ENCODE results near the gene EPB41L4A.
A peak's percentile ranks its signal among the peaks of the same experiment; 100 is the strongest.
"Not testable (repeated sequence)": the region's sequence is repeated elsewhere in the genome, so short reads cannot be mapped to it uniquely, and the experiment has no call there.

The EPB41L4A gene

DNA sequence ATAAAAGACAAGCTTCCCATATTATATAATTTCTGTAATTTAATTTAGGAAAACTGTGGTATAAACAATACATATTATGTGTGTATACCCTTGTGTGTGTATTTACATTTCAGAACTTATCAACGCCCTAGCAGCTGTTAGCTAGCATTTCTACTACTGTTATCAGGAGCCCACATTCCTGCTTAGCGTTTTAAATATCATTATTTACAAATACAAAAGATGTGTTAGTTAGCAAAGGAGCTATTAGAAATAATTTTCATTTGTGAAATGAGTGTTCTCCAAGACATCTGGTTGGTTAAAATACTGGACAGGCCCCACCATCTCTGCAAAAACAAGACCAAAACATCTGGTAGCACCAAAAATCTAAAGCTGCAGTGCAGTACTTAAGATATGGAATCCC, 48.0 kb downstream of the EPB41L4A start:
- no peak overlapping the region for H3K27ac ChIP-seq
- TF ChIP-seq, protein P1, sequence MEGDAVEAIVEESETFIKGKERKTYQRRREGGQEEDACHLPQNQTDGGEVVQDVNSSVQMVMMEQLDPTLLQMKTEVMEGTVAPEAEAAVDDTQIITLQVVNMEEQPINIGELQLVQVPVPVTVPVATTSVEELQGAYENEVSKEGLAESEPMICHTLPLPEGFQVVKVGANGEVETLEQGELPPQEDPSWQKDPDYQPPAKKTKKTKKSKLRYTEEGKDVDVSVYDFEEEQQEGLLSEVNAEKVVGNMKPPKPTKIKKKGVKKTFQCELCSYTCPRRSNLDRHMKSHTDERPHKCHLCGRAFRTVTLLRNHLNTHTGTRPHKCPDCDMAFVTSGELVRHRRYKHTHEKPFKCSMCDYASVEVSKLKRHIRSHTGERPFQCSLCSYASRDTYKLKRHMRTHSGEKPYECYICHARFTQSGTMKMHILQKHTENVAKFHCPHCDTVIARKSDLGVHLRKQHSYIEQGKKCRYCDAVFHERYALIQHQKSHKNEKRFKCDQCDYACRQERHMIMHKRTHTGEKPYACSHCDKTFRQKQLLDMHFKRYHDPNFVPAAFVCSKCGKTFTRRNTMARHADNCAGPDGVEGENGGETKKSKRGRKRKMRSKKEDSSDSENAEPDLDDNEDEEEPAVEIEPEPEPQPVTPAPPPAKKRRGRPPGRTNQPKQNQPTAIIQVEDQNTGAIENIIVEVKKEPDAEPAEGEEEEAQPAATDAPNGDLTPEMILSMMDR (conservative IDR thresholded peaks at IDR 0.05) = no peak

DNA sequence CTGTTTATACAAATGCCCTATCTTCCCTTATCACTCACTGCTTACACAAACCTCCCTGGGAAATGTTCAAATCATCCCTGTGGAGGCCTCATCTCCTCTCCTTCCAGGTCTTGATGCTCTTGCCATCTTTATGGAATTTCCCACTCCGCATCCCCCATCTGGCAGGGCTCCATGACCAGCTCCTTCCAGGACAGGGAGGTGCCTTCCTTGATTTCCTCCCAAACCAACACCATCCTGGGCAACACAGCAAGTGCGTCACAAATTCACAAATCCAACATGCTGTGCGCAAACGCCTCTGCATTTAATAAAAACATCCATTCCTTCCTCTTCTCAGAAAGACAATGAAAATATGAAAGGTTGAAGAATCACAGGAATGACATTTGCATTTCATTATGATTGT, 51.7 kb downstream of the EPB41L4A start:
- H3K27ac ChIP-seq = no peak overlapping the region
- TF ChIP-seq, protein P1 (conservative IDR thresholded peaks at IDR 0.05) = no peak

DNA sequence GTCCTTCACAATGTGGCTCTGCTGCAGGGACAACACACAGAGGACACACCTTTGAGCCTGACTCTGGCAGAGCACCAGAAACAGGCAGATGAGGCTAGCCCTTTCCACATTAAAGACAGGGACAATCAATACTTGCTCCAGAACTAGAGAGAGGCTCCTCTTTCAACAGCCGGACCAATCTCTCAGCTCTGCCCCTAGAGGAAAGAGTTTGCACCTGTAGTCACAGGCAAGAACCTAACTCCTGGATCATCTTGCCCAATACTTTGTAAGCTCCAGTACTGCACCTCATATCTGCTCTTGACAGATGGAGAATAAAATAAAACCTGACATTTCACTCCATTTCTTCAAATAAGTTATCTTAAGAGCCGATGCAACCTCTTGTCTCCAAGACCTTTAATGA, 52.1 kb downstream of the EPB41L4A start:
- TF ChIP-seq, protein P1 (conservative IDR thresholded peaks at IDR 0.05) = peak; percentile 57
- no peak overlapping the region for H3K27ac ChIP-seq

DNA sequence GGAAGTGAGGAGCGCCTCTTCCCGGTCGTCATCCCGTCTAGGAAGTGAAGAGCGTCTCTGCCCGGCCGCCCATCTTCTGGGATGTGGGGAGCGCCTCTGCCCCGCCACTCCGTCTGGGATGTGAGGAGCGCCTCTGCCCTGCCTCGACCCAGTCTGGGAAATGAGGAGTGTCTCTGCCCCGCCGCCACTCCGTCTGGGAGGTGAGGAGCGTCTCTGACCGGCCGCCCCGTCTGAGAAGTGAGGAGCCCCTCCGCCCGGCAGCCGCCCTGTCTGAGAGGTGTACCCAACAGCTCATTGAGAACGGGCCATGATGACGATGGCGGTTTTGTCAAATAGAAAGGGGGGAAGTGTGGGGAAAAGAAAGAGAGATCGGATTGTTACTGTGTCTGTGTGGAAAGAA, 58.3 kb downstream of the EPB41L4A start:
- not testable (repeated sequence) for H3K27ac ChIP-seq

DNA sequence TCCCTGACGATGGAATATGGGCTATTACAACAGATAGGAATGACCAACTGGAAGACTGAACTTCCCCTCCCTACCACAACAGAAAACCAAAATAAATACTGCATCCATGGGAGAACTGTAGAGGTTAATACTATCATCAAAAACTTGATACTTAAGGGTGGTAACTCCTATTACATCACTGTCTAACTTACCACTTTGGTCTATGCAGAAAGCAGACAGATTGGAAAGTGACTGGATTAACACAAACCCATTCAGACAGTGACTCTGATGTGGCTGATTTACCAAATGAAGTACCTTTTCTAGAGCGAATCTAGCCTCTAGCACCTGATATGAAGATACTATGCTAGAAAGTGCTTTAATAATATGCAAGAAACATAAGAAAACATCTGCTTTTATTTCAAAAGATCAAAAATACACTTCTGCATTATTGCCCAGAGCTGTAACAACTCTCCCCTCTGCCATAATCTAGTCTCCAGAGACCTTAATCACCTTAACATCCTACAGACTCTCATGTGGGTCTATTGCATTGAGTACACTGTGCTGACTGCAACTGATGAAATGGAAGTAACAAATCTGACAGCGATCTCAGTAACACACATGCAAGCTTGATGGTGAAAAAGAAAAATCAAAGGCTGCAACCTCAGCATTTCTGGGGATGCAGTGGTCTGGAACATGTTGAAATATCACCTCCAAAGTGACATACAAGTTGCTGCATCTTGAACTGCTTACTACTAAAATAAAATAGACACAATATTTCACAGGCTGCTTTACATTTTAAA, 62.7 kb downstream of the EPB41L4A start:
- TF ChIP-seq, protein P1 (conservative IDR thresholded peaks at IDR 0.05) = no peak
- H3K27ac ChIP-seq = no peak overlapping the region

DNA sequence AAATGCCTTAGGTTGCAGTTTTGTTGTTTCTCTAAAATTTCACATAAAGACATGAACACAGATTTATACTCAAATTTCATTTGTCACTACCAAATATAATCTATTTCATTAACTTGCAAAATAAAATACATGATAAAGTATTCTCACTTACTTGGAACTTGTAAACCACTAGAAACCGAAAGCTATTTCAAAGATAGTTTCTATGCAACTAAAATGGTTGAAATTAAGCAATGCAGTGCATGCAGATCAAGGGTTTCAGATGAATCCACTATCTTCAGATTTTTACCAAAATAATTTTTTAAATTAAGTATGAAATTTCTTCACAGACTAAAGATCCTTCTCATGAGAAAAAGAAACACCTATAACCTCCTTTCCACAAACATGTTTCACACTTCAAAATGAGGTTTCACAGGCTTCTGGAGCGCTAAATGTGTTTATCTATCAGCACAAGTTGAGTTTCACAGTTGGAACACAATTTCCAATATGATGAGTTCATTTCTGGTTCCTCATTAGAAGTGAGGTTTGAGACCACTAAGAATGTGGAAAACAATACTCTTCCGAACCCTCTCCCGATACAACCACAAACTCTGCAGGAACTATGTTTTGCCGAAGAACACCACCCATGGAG, 63.9 kb downstream of the EPB41L4A start:
- TF ChIP-seq, protein P1 (conservative IDR thresholded peaks at IDR 0.05) = no peak
- no peak overlapping the region for H3K27ac ChIP-seq

DNA sequence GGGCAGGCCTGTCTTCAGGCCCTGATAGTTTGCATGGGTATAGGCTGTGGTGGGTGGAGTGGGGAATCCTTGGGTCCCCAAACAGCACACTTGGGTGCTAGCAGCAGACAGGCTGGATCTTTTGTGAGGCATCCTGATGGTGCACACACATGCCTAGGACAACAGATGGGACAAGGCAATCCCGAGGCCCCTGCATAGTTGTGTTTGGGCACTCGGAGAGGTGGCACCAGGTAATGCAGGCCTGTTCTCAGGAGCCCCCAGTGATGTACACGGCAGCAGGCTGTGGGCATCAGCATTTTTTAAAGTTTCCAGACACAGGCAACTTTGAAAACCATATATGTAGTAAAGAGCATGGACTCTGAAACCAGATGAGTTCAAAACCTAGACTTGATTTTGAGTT, 65.4 kb downstream of the EPB41L4A start:
- no peak overlapping the region for H3K27ac ChIP-seq
- TF ChIP-seq, protein P1 (conservative IDR thresholded peaks at IDR 0.05) = no peak

DNA sequence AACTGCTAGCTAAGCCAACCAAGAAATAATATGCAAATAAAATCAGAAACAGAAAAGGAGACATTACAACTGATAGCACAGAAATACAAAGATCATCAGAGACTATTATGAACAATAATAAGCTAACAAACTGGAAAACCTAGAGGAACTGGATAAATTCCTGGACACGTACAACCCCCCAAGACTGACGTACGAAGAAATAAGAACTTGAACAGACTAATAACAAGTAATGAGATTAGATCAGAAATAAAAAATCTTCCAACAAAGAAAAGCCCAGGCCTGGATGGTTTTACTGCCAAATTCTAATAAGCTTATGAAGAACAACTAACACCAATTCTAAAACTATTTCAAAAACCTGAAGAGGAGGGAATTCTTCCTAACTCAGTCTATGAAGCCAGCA, 67.9 kb downstream of the EPB41L4A start:
- TF ChIP-seq, protein P1 (conservative IDR thresholded peaks at IDR 0.05) = no peak
- H3K27ac ChIP-seq = no peak overlapping the region

Data from VCaP (cell line).